IMR-90 (cell line): ENCODE data around the gene ZBTB39. TPM values are rescaled to one million over a fixed set of nuclear protein-coding genes. Genes with fewer than 3 reads are reported as not detected.

Experiments used
- ATAC-seq: fragments of 200-7000 bp; cut with Tn5 transposase; 2 replicates; pipeline ENCODE4 v1.9.1; 2020; ENCODE audit warnings: low read depth, mild to moderate bottlenecking, moderate library complexity
- BruUV-seq: library from RNA; stranded (reverse); fragments of 400-500 nt; replicated peaks from 2 replicates; lab custom pipeline; 2021; lab: Mats Ljungman, UMichigan
- CTCF ChIA-PET: fragments of 300-600 bp; formaldehyde crosslinking; extraction: SDS; loops from one replicate; lab custom pipeline; 2021; ENCODE audit warnings: antibody characterized with exemption; lab: Yijun Ruan, JAX
- POLR2A ChIA-PET: fragments of 300-600 bp; sonication (Branson Sonifier 250); formaldehyde crosslinking; loops from one replicate; lab custom pipeline; 2022; ENCODE audit warnings: antibody characterized with exemption; ENCODE audit not compliant: unreplicated experiment; lab: Charles Lee
- DNase-seq: peaks from one replicate; pipeline ENCODE4 v3.0.0; 2013
- H2AFZ ChIP-seq: replicated peaks from 2 replicates; pipeline ENCODE3; 2013; ENCODE audit warnings: low read length, mild to moderate bottlenecking; ENCODE audit not compliant: poor library complexity
- H2AK5ac ChIP-seq: 2 replicates; pipeline ENCODE4 v1.6.1; 2013; ENCODE audit warnings: low read depth, low read length, inconsistent platforms
- H2AK9ac ChIP-seq: replicated peaks from 2 replicates; pipeline ENCODE3; 2013; ENCODE audit warnings: mild to moderate bottlenecking, low read depth, low read length, moderate library complexity; ENCODE audit not compliant: poor library complexity
- H2BK120ac ChIP-seq: 2 replicates; pipeline ENCODE4 v1.6.1; 2013; ENCODE audit warnings: low read depth, low read length, inconsistent platforms
- H2BK15ac ChIP-seq: 3 replicates; pipeline ENCODE4 v1.6.1; 2013; ENCODE audit warnings: low read depth, low read length, inconsistent platforms
- H2BK20ac ChIP-seq: 2 replicates; pipeline ENCODE4 v1.6.1; 2013; ENCODE audit warnings: low read depth, mild to moderate bottlenecking, inconsistent platforms, low read length, moderate library complexity
- H2BK5ac ChIP-seq: 2 replicates; pipeline ENCODE4 v1.6.1; 2013; ENCODE audit warnings: mild to moderate bottlenecking, low read depth, low read length, inconsistent platforms; ENCODE audit not compliant: poor library complexity, severe bottlenecking
- H3K14ac ChIP-seq: replicated peaks from 2 replicates; pipeline ENCODE4 v1.6.1; 2013; ENCODE audit warnings: low read depth, low read length, inconsistent platforms
- H3K18ac ChIP-seq: 2 replicates; pipeline ENCODE4 v1.6.1; 2013; ENCODE audit warnings: low read depth, low read length, control low read depth
- H3K23ac ChIP-seq: 2 replicates; pipeline ENCODE4 v1.6.1; 2013; ENCODE audit warnings: low read depth, low read length, inconsistent platforms
- H3K27ac ChIP-seq: 2 replicates; pipeline ENCODE4 v1.5.1; 2013; ENCODE audit warnings: mild to moderate bottlenecking, control low read depth, low read length; ENCODE audit not compliant: insufficient read depth
- H3K27me3 ChIP-seq: 2 replicates; pipeline ENCODE4 v1.6.1; 2013; ENCODE audit warnings: low read length; ENCODE audit not compliant: control insufficient read depth, insufficient read depth
- H3K36me3 ChIP-seq: 2 replicates; pipeline ENCODE4 v1.6.1; 2013; ENCODE audit warnings: low read length, mixed read lengths; ENCODE audit not compliant: control insufficient read depth, insufficient read depth
- H3K4ac ChIP-seq: 2 replicates; pipeline ENCODE4 v1.6.1; 2013; ENCODE audit warnings: low read depth, low read length, inconsistent platforms
- H3K4me1 ChIP-seq: 2 replicates; pipeline ENCODE4 v1.6.1; 2013; ENCODE audit warnings: low read length, mixed read lengths; ENCODE audit not compliant: control insufficient read depth, insufficient read depth
- H3K4me2 ChIP-seq: 2 replicates; pipeline ENCODE4 v1.6.1; 2013; ENCODE audit warnings: low read depth, mild to moderate bottlenecking, control low read depth, low read length, moderate library complexity
- H3K4me3 ChIP-seq: 2 replicates; pipeline ENCODE4 v1.5.1; 2013; ENCODE audit warnings: low read depth, mild to moderate bottlenecking, control low read depth, low read length, moderate library complexity; ENCODE audit not compliant: insufficient read depth
- H3K56ac ChIP-seq: 2 replicates; pipeline ENCODE4 v1.6.1; 2013; ENCODE audit warnings: low read length, inconsistent platforms; ENCODE audit not compliant: insufficient read depth; ENCODE audit errors: extremely low read depth
- H3K79me1 ChIP-seq, 2 experiments: 2 replicates each; pipeline ENCODE4 v1.6.1; 2013; ENCODE audit warnings: low read length in 2 of 2, inconsistent platforms in 1 of 2, low read depth in 1 of 2
- H3K9ac ChIP-seq: 2 replicates; pipeline ENCODE4 v1.6.1; 2013; ENCODE audit warnings: low read depth, low read length, control low read depth
- H3K9me1 ChIP-seq: 2 replicates; pipeline ENCODE4 v1.6.1; 2013; ENCODE audit warnings: low read length, inconsistent platforms; ENCODE audit not compliant: insufficient read depth
- H3K9me3 ChIP-seq: 2 replicates; pipeline ENCODE4 v1.6.1; 2013; ENCODE audit warnings: low read length; ENCODE audit not compliant: control insufficient read depth, insufficient read depth
- H4K20me1 ChIP-seq: 2 replicates; pipeline ENCODE4 v1.6.1; 2013; ENCODE audit warnings: low read length, inconsistent platforms; ENCODE audit not compliant: insufficient read depth
- H4K5ac ChIP-seq: 2 replicates; pipeline ENCODE4 v1.6.1; 2013; ENCODE audit warnings: mild to moderate bottlenecking, low read depth, low read length, control low read depth
- H4K8ac ChIP-seq, 2 experiments: 2 replicates each; pipeline ENCODE4 v1.6.1; 2013; ENCODE audit warnings: low read depth in 2 of 2, low read length in 2 of 2, control low read depth in 1 of 2, inconsistent platforms in 1 of 2
- H4K91ac ChIP-seq: 2 replicates; pipeline ENCODE4 v1.6.1; 2013; ENCODE audit warnings: low read depth, low read length, inconsistent platforms; ENCODE audit not compliant: insufficient read depth
- BHLHE40 ChIP-seq: fragments of 150-350 bp; IDR thresholded peaks from 2 replicates; pipeline ENCODE4 v1.6.1; 2016; ENCODE audit warnings: mild to moderate bottlenecking, low read depth, low read length
- CEBPB ChIP-seq: IDR thresholded peaks from 2 replicates; pipeline ENCODE4 v1.6.1; 2012; ENCODE audit warnings: low read depth, low read length, improper control_type of control experiment
- RFX5 ChIP-seq: IDR thresholded peaks from 2 replicates; pipeline ENCODE4 v1.8.0; 2012; ENCODE audit warnings: low read depth, mild to moderate bottlenecking, low read length, moderate library complexity
- WGBS, 2 experiments: methylation state at CpG; one replicate each; pipeline versions ENCODE4 v1.1.5 to v1.1.7; 2013; ENCODE audit warnings: missing lambda C conversion rate in 2 of 2; ENCODE audit not compliant: insufficient read length in 1 of 2; ENCODE audit errors: extremely low coverage in 2 of 2; 5-methylcytosine and 5-hydroxymethylcytosine counted together
- dilution Hi-C: fragments of 300-500 bp; cut with HindIII; formaldehyde crosslinking; loops from one replicate; pipeline ENCODE4 v1.14.3; 2018; ENCODE audit warnings: low sequenced_read_pairs; ENCODE audit not compliant: unreplicated experiment
- in situ Hi-C: fragments of 300-500 bp; cut with MboI; formaldehyde crosslinking; loops from 3 replicates; pipeline ENCODE4 v1.14.3; 2019; ENCODE audit warnings: low sequenced_read_pairs, inconsistent platforms, mixed read lengths
- intact Hi-C: fragments of 100-400 bp; cut with micrococcal nuclease; formaldehyde crosslinking; loops from 2 replicates; pipeline ENCODE4 v1.10.0; 2022
- polyA plus RNA-seq, 3 experiments: library from polyadenylated mRNA; depleted of rRNA; stranded (reverse); fragments of >200 nt; gene quantifications; 2 replicates each; pipeline ENCODE4 v1.2.3, GENCODE V29; 2012; ENCODE audit warnings: low replicate concordance in 1 of 3
- total RNA-seq: library from RNA; depleted of rRNA; stranded (reverse); fragments of >200 nt; gene quantifications from 2 replicates; pipeline ENCODE4 v1.2.3, GENCODE V29; 2012

Gene ZBTB39
- total and polyA plus RNA-seq, 2 of the 4 experiments (the other 2 are of a cell fraction) = 4.0 to 5.2 TPM

GRCh38 chr12:56957229-56958052 is 48.9 kb downstream of the ZBTB39 start, which contains the start of gene RDH16 (continued):
- TF ChIP-seq BHLHE40 = no peak

- TF ChIP-seq RFX5 (no peak), CEBPB (peak; percentile 34; the same call in 1 of the 2 replicates)
- no peak overlapping the region for H3K23ac ChIP-seq
- no CpG with 5 or more reads among the region's 2 CpGs for WGBS, 2 experiments
- no peak overlapping the region for H3K27ac ChIP-seq
- no peak overlapping the region for H2BK15ac ChIP-seq
- H3K4me3 ChIP-seq = no peak overlapping the region
- DNase-seq (peak; percentile 22), ATAC-seq (no peak)
- H3K14ac ChIP-seq = no peak overlapping the region
- H4K20me1 ChIP-seq = no peaks in the 10 kb centered on the region
- no peak overlapping the region for H3K18ac ChIP-seq
- no peaks in the 10 kb centered on the region for H3K36me3 ChIP-seq
- no peak overlapping the region for H2AK9ac ChIP-seq
- H3K9me1 ChIP-seq = 0 out of 2 replicates have a peak, but pooled peaks cover 5% of the 10 kb centered on the region
- BruUV-seq = no TSS peak
- H4K91ac ChIP-seq = no peak overlapping the region
- H3K79me1 ChIP-seq = no peaks in the 10 kb centered on the region
- in situ Hi-C loops (no loop called here), dilution Hi-C loops (no loop called here), intact Hi-C loops (no loop called here)
- H2BK20ac ChIP-seq = no peak overlapping the region
- peaks cover 45% of the 10 kb centered on the region for H3K27me3 ChIP-seq
- no peak overlapping the region for H2AFZ ChIP-seq
- H3K4me2 ChIP-seq = no peak overlapping the region
- H4K5ac ChIP-seq = no peak overlapping the region
- ChIA-PET POLR2A (no interaction called here), CTCF (no interaction called here)
- H3K56ac ChIP-seq = no peak overlapping the region
- no peak overlapping the region for H2AK5ac ChIP-seq
- peaks cover 6% of the 10 kb centered on the region for H3K9me3 ChIP-seq
- no peak overlapping the region for H3K4ac ChIP-seq
- H2BK5ac ChIP-seq = no peak overlapping the region
- H3K9ac ChIP-seq = no peak overlapping the region
- no peak overlapping the region for H2BK120ac ChIP-seq
- no peak overlapping the region for H4K8ac ChIP-seq
- no peaks in the 10 kb centered on the region for H3K4me1 ChIP-seq
Observed at GRCh38 chr12:56955631-56956256, 50.6 kb downstream of the ZBTB39 start.
